Skin epidermis (tissue), 12 donors: ENCODE measurements around the gene NEGR1.

Experiments used
- H3K27ac ChIP-seq, 21 experiments: fragments of 200-600 bp; sonication (generic) in 11 of 21; one replicate each; pipeline ENCODE4 v1.5.0; 2020; ENCODE audit warnings: mild to moderate bottlenecking in 3 of 21, inconsistent platforms in 2 of 21, moderate library complexity in 2 of 21
- H3K4me3 ChIP-seq, 7 experiments: fragments of 200-600 bp; sonication (generic) in 2 of 7; one replicate each; pipeline ENCODE4 v1.5.0; 2020; ENCODE audit warnings: inconsistent platforms in 2 of 7, mild to moderate bottlenecking in 2 of 7, moderate library complexity in 1 of 7

Gene NEGR1

DNA sequence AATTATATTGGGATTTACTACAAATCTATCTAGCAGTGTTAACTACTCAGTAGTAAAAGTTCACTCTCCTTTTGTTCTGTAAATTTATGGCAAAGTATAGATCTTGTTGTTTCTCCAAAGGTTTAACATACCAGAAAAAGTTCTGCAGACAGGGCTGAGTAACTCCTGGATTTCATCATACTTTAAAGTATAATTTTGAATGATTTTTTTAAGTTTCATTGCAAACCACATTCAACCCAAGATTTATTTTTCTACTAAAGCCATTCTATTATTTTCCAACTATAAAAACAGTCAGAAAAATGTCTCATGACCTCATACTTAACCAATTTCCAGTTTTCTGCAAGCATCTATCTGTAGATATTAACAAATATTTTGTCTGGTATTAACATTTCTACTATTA is 615.7 kb downstream of the NEGR1 start:
- Histone ChIP-seq H3K27ac (no peak overlapping the region), H3K4me3 (no peak overlapping the region)

DNA sequence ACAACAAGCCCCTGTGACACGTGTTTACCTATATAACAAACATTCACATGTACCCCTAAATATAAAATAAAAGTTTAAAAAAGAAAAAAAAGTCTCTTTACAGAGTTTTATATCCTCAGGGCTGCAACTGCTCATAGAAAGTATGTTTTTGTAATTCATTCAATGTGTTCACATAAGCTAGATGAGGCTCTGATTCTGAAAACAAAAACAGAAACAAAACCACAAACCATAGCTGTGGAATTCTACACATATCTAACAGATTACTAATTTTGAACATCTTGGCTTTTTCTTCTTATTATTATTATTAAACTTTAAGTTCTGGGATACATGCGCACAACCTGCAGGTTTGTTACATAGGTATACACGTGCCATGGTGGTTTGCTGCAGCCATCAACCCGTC is 621.9 kb downstream of the NEGR1 start:
- no peak overlapping the region for H3K4me3 ChIP-seq
- H3K27ac ChIP-seq, result peak overlapping the region in 5 of 21 experiments; percentile 39 to 67 (median 47)

DNA sequence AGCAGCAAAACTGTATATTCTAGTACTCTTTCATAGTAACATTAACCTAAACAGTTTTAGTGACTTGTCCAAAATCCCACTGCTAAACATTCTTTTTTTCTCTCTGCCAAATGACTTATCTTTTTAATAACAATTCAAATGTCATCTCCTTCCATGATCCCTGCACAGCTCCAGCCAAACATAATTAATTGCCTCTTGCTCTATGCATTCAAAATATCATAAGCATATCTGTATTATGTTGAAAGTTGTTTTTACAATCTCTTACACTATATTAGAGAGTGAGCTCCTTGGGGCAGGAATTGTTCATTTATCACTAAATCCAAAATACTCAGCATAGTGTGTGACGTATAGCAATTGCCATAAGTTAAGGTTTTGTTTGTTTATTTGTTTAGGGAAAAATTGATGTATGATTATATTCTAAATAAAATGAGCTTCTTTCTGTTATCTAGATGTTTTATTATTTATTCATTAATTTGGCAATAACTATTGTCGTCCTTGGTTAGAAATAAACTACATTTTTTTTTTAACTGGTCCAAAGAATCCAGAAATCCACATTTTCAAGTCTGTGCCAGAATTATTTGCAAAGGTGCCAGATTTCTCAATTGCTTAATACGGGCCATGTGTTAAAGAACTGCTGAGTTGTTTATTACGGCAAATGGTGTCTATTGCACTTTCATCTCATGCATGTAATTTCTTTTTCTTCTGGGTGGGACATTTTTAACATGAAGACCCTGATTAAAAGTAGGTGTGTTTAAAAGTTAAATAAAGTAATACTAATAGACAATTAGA is 624.3 kb downstream of the NEGR1 start:
- H3K27ac ChIP-seq, result peak overlapping the region in 6 of 21 experiments; percentile 15 to 79 (median 43)
- H3K4me3 ChIP-seq, result no peak overlapping the region

DNA sequence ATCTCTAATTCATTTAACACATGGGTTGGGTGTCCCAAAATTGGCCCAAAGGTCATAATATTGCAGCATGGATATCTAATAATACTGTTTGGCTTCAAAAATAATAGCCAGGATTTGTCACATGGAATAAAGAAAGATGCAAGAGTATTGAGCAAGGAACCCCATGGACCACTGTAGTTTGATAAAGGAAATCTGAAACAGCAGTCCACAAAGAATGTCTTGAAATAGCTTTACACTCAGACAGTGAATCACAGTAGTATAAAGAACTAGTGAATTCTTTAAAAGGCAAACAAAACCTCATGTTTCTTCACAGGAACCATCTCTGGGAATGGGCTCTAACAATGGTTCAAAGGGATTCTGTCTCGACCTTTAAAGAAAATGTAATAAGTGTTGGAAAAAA is 625.4 kb downstream of the NEGR1 start:
- H3K4me3 ChIP-seq, result no peak overlapping the region
- peak overlapping the region in 6 of 21 experiments; percentile 0 to 79 (median 41) for H3K27ac ChIP-seq

DNA sequence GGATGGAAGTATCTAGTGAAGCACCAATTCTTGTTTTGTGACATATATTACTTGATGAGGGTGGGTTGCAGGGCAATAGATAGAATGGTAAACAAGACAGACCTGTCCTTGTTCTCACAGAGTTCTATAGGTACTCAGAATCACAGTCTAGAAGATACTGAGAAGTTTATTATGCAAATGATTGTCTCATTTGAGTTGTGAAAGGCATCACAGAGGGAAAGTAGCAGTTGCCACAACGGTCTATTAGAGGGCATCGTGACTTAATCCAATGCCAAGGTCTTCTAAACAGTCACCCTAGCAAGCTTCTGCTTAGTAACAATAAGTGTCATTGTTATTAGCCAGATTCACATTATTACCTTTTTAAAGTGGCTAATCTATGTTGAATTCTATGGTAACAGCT is 626.7 kb downstream of the NEGR1 start:
- Histone ChIP-seq H3K27ac (no peak overlapping the region), H3K4me3 (no peak overlapping the region)

DNA sequence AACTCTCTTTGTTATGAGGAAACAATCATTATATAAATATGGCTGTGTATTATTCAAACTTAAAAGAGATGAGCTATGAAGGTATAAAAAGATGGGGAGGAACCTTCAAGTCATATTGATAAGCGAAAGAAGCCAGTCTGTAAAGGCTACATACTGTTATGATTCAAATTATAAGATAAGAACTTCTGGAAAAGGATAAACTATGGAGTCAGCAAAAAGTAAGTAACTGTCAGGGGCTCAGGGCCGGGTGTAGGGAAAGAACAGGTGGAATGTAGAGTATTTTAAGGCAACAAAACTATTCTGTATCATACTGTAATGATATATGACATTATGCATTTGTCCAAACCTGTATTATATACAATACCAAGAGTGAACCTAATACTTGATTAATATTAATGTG is 628.4 kb downstream of the NEGR1 start:
- no peak overlapping the region for H3K27ac ChIP-seq
- no peak overlapping the region for H3K4me3 ChIP-seq

DNA sequence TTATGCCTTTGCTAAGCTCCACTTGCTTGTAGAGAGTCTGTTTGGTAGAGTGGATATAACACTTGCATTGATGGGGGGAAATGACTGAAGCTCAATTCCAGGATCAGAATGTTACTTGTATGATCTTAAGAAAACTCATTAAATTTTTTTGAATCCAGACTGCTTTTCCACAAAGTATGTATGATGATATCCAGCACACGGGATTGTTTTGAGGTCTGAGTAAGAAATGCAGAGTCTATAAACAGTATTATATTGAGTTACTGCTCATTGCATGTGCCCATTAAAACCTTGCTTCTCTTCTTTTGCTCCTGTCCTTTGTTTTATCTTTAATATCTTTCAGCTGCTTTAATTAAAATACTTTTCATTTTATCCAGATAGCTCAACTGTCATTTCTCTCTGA is 631.1 kb downstream of the NEGR1 start:
- Histone ChIP-seq H3K4me3 (no peak overlapping the region), H3K27ac (peak overlapping the region in 2 of 21 experiments; percentile 51 to 55)

DNA sequence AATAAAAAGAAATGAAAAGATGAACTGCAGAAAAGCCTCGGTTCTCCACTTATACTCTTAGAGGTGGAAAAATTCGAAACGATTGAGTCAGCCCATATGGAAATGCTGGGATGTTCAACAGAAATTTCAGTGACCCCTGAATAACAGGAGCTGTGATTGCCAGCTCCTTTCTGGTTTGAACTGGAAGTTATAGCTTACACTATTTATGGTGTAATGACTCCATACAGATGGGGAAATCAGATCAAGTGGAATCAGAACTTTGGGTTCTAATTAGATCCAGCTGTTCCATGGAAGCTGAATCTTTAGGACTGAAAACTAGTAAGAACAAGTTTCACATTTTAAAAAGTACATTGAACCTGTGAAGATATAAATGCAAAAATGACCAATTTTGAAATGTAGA is 632.2 kb downstream of the NEGR1 start:
- no peak overlapping the region for H3K4me3 ChIP-seq
- peak overlapping the region in 2 of 21 experiments; percentile 48 to 51 for H3K27ac ChIP-seq

DNA sequence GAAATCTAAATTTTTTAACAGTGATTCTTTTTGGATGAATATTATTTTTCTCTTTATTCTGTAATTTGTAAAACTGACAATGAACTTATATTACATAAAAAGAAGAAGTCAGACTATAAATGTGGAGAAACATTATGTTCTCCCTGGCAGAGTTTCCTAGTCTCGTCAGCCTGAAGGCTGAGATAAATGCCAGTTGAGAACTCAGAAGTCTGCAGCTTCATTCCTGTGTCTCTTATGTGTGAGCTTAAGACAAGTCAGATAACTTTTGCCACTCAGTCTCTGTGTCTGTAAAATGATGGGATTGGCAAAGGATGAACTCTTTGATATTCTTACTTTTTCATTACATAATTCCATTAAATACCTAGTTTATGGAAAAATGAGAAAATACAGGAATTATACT is 632.7 kb downstream of the NEGR1 start:
- no peak overlapping the region for H3K4me3 ChIP-seq
- H3K27ac ChIP-seq, result peak overlapping the region in 1 of 21 experiments; percentile 48

DNA sequence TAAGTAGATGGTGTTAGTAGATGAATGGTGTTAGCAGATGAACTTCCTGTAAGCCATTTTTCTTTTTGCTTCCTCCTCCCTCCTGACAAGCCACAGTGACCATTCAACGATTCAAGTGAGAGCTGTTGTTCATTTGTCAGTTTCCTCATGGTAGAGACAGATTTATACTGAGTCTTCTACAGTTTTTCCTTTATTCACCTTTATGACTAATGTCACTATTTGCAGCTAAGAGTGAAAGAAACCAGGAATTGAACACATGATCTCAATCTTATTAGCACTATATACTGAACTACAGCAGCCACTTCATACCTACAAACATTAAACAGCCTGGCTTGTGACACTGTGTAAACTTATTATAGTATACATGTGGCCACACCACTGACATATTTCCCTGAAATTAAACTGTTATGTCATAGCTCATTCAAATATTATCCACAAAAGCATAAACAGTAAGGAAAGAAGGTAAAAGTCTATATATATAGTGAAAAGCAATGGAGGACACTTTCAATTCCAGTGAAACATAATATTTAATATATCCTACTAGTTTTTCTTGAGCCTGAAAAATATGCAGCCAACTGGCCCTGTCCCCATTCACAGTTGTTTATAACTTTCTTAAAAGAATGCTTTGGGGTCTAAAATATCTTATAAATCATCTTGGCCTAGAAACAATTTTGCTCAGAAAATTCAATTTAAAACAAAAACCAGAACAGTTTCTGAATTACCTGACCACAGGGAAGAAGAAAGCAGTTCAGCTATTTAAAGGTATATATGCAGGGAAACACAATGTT is 634.6 kb downstream of the NEGR1 start:
- Histone ChIP-seq H3K27ac (no peak overlapping the region), H3K4me3 (no peak overlapping the region)

DNA sequence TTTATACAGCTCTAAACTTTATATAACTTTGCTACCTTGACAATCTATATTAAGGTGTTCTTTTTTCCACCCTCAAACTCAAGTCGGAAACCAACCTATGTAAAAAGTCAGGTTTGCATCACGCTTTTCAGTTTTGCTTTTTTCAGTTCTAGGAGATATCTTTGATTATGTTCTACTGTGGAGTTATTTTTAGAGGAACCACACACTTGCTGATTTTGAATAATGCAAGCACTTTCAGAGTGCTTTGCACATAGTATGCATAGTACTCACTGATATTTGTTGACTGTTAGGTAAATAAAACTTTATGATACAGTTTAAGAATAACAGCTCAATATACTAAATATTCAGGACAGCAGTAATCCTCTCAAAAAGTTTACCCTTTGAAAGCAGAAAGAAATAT is 637.3 kb downstream of the NEGR1 start:
- H3K4me3 ChIP-seq, result no peak overlapping the region
- H3K27ac ChIP-seq, result no peak overlapping the region

DNA sequence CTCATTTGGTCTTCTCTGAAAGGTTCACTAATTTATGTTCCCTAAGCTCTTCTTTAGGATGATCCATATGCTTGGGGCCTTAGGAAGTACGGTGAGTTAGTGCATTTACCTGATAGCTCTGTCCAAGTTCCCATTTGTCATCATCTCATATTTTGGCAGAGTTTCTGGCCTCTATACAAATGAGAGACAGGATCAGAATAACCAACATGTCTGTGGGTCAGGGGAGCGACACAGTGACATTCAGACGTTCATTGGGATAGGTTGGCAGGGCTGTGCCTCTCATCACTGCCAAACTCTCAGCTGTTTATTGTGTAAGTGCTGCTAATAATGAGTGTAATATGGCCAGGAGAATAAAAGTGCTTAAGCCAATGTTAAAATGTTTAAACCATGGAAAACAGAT is 640.4 kb downstream of the NEGR1 start:
- Histone ChIP-seq H3K4me3 (no peak overlapping the region), H3K27ac (no peak overlapping the region)

DNA sequence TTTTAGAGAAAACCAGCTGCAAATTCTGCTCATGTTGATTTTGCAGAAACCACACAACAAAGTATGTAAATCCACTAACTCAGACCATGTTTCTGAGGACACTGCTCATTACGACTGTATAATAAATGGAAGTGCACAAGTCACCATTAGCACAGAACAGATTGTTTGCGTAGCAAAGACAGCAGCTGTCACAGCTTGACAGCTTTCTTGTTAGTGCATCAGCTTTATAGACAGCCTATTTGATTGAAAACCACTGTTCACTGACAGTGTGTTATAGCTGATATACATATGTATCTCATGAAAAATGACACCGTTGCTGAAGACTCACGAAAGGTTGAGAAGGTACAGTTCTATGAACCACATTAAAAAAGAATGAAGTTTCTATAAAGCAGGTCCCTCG is 641.3 kb downstream of the NEGR1 start:
- Histone ChIP-seq H3K27ac (no peak overlapping the region), H3K4me3 (no peak overlapping the region)

DNA sequence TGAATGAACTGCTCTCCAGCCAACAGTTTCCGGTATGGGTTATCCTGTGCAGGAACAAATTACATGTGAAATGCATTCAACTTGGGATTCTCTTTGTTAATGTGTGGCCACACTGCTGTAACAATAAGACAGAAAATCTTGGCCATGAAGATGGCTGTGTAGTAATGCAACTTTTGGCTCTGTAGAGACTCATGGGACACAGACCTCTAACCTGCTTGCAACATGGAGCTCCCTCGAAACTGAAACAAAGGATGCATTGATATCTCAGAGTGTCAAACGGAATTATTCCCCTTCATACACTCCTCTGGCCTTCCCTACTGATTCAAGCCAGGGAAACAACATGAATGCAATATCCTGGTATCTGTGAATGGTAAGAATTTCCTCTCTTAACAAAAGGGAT is 642.2 kb downstream of the NEGR1 start:
- Histone ChIP-seq H3K27ac (peak overlapping the region in 1 of 21 experiments; percentile 53), H3K4me3 (no peak overlapping the region)

DNA sequence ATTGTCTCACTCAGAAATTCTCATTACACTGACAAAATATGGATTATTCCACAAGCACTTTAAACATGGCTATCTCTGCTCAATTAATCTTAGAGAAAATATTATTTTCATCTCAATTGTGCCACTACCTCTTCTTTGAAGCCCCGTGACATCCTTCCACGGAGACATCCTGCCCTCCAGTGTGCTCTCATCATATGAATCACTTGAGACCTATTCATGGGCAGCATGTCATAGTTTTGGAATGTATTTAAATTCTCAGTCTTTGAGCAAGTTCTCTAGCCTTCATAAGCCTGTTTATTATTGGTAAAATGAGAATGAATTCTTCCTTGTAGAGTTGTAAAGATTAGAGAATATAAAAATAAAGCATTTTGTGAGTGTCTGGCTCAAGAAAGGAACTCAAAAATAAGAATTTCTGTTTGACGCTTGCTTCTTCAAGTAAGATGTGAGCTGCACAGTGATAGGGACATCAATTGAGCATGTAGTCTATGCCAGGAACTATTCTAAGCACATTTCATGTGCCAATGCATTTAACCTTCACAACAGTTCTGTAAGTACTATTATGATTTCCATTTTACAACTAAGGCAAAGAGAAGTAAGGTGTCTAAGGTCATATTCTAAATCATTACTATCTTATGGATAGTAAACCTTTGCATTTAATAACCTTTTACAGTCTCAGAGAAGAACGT is 644.1 kb downstream of the NEGR1 start:
- H3K27ac ChIP-seq, result no peak overlapping the region
- no peak overlapping the region for H3K4me3 ChIP-seq

DNA sequence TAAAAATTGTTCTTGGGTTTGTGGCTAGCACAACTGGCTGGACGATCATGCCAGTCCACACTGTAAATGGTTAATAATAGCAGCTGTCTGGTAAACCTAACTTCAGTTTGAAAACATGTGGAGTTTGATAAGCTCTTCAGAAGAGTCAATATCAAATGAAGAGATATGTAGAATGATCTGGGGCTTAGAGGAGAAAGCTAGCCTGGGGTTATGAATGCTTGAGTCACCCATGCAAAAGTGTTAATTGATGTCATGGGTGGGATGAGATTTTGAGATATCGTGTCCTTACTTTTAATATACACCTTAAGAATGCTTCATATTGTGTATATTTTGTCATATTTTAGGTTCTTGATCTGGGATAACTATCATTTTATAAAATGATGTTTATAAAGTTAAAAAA is 646.8 kb downstream of the NEGR1 start:
- H3K27ac ChIP-seq, result no peak overlapping the region
- H3K4me3 ChIP-seq, result no peak overlapping the region

DNA sequence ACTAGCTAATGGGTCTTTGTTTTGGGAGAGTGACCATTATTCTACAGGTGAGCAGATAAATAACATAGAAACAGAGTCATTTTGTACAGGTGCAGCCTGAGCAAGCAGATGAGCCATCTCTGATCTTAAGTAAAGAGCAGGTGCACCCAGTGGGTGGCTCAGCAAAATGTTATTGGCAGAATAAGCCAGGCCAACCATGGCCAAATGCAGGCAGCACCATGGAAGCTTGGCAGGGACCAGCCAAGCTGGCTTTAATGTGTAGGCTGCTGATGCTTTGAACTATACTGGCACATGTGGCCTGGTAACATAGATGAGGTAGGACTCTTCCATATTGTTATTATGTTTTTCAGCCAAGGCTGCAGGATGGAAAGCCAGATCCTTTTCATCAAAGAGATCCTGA is 648.2 kb downstream of the NEGR1 start:
- Histone ChIP-seq H3K4me3 (no peak overlapping the region), H3K27ac (no peak overlapping the region)

DNA sequence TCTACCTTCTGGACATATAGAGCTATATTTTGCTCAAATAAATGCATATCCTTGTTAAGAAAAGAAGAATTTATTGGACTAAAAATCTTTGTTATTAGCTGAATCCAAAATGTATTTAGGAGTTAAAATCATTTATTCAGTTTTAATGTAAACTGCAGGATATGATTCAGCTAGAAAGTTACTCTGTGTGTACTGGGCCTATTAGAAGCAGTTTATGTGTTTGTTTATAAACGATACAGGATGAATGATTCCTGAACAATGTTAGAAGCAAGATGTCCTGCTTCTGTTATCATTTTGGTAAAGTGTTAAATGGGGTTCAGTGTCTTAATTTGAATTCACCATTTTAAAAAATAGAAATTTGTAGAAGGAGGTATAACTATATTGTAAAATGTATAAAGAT is 652.3 kb downstream of the NEGR1 start:
- Histone ChIP-seq H3K4me3 (no peak overlapping the region), H3K27ac (no peak overlapping the region)

DNA sequence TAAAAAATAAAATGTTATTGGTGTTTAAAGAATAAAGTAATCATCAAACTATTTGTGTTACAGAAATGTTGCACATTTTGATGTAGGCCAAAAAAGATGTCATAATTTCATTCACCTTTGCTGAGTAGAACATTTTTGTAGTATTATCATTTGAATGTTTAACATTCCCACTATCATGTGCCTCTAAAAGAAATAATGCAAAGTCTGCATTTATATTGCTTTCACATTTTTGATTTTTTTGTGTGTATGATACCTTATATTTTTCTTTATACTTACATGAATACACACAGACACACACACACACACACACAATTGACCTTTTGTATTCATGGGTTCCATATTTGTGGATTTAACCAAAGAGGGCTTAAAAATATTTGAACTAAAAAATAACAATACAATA is 657.3 kb downstream of the NEGR1 start:
- Histone ChIP-seq H3K4me3 (no peak overlapping the region), H3K27ac (no peak overlapping the region)

DNA sequence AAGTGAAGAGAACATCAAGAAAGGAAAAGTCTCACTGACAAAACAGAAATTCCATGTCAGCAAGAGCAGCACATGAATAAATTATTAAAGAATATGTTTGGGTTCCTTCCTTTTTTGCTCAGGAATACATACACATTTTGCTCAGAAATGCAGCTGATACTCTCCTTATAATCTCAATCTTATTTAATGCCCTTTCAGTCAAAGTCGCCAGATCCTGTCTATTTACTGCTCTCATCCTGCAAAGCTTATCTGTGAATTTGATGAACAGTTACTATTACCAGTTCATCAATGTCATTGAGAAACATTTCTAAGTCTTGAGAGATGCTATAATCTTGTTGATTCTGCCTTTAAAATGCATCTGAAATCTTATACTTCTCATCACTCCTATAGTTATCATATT is 658.5 kb downstream of the NEGR1 start:
- no peak overlapping the region for H3K4me3 ChIP-seq
- H3K27ac ChIP-seq, result no peak overlapping the region

DNA sequence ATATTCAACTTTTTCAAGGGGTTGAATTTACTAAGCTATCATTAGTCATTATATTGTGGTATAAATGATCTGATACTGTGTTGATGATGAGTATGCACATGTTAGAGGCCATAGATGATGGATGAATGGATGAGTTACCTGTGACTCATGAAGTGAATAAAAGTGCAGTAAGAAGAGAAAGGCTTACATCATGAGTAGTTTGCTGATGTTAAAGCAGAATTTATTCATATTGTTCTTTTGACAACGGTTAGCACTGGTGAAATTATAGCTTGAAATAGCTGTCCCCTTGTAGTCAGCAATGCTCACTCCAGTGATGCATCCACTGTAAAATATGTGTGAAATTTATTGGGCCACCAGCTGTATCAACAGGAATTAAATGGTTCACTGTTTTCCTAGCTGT is 660.6 kb downstream of the NEGR1 start:
- Histone ChIP-seq H3K4me3 (no peak overlapping the region), H3K27ac (no peak overlapping the region)
